Progenitor cell of endocrine pancreas (in vitro differentiated cells): ENCODE results near the gene MAL. TPM values are rescaled to one million over a fixed set of nuclear protein-coding genes. Genes with fewer than 3 reads are reported as not detected.

Experiments used
- DNase-seq: peaks from one replicate; pipeline ENCODE4 v3.0.0; 2021; ENCODE audit warnings: low spot score; ENCODE audit not compliant: unreplicated experiment
- H3K27ac Mint-ChIP-seq: 2 replicates; pipeline ENCODE4 v1.8.0; 2021; ENCODE audit warnings: mild to moderate bottlenecking, moderate library complexity, mixed read lengths
- H3K27me3 Mint-ChIP-seq: 2 replicates; pipeline ENCODE4 v1.8.0; 2021; ENCODE audit warnings: mixed read lengths
- H3K36me3 Mint-ChIP-seq: 2 replicates; pipeline ENCODE4 v1.8.0; 2022; ENCODE audit warnings: mixed read lengths; ENCODE audit not compliant: insufficient read depth
- H3K4me1 Mint-ChIP-seq: 2 replicates; pipeline ENCODE4 v1.8.0; 2021; ENCODE audit warnings: low read depth, mixed read lengths
- H3K4me3 Mint-ChIP-seq: 2 replicates; pipeline ENCODE4 v1.8.0; 2021; ENCODE audit warnings: low read depth, mild to moderate bottlenecking, moderate library complexity, mixed read lengths
- H3K9me3 Mint-ChIP-seq: 2 replicates; pipeline ENCODE4 v1.8.0; 2021; ENCODE audit warnings: low read depth, mixed read lengths
- CTCF ChIP-seq: fragments of 200-600 bp; sonication (generic); IDR thresholded peaks from one replicate; pipeline ENCODE4 v1.5.0; 2021; ENCODE audit warnings: antibody characterized with exemption, mild to moderate bottlenecking; ENCODE audit not compliant: unreplicated experiment
- total RNA-seq: library from RNA; stranded (reverse); gene quantifications from 2 replicates; pipeline ENCODE4 v1.2.1, GENCODE V29; 2021

The MAL gene
- total RNA-seq, 1 donor from 2014 or later, result not detected

- H3K4me3 Mint-ChIP-seq, result peak overlapping the region; percentile 16
- DNase-seq, result no peak
- H3K36me3 Mint-ChIP-seq, result no peaks in the 10 kb centered on the region
- peaks cover 21% of the 10 kb centered on the region for H3K27me3 Mint-ChIP-seq
- peak overlapping the region; percentile 33 for H3K27ac Mint-ChIP-seq
- no peaks in the 10 kb centered on the region for H3K4me1 Mint-ChIP-seq
- no peaks in the 10 kb centered on the region for H3K9me3 Mint-ChIP-seq
- TF ChIP-seq CTCF, result peak; percentile 23
Observed at GRCh38 chr2:94997981-94998930, 27.3 kb upstream of the MAL start.

GRCh38 chr2:94999431-94999883 is 26.1 kb upstream of the MAL start:
- Mint-ChIP-seq H3K4me1 (peaks cover 1% of the 10 kb centered on the region), H3K27me3 (peaks cover 17% of the 10 kb centered on the region), H3K36me3 (no peaks in the 10 kb centered on the region), H3K27ac (no peak overlapping the region), H3K9me3 (no peaks in the 10 kb centered on the region), H3K4me3 (no peak overlapping the region)
- TF ChIP-seq CTCF, result no peak
- no peak for DNase-seq

GRCh38 chr2:95001051-95001562 is 24.4 kb upstream of the MAL start:
- Mint-ChIP-seq H3K4me3 (no peak overlapping the region), H3K27me3 (peaks cover 14% of the 10 kb centered on the region), H3K36me3 (no peaks in the 10 kb centered on the region), H3K27ac (no peak overlapping the region), H3K9me3 (no peaks in the 10 kb centered on the region), H3K4me1 (peaks cover 2% of the 10 kb centered on the region)
- no peak for TF ChIP-seq CTCF
- DNase-seq, result no peak

- H3K27me3 Mint-ChIP-seq, result peaks cover 14% of the 10 kb centered on the region
- H3K4me3 Mint-ChIP-seq, result no peak overlapping the region
- no peak for DNase-seq
- H3K36me3 Mint-ChIP-seq, result no peaks in the 10 kb centered on the region
- H3K4me1 Mint-ChIP-seq, result peaks cover 2% of the 10 kb centered on the region
- H3K27ac Mint-ChIP-seq, result no peak overlapping the region
- no peaks in the 10 kb centered on the region for H3K9me3 Mint-ChIP-seq
- TF ChIP-seq CTCF, result no peak
Observed at GRCh38 chr2:95001701-95002100, 23.8 kb upstream of the MAL start.

GRCh38 chr2:95002498-95002897 is 23.0 kb upstream of the MAL start:
- H3K27ac Mint-ChIP-seq, result no peak overlapping the region
- H3K9me3 Mint-ChIP-seq, result no peaks in the 10 kb centered on the region
- DNase-seq, result no peak
- H3K4me1 Mint-ChIP-seq, result peaks cover 4% of the 10 kb centered on the region
- H3K4me3 Mint-ChIP-seq, result no peak overlapping the region
- H3K27me3 Mint-ChIP-seq, result peaks cover 7% of the 10 kb centered on the region
- no peaks in the 10 kb centered on the region for H3K36me3 Mint-ChIP-seq
- no peak for TF ChIP-seq CTCF
